Raji (cell line): ENCODE results near the gene NFATC2.

Experiments
- POLR2A ChIP-seq: IDR thresholded peaks from 2 replicates; pipeline ENCODE4 v1.6.1; 2011; ENCODE audit warnings: low read depth, low read length, control low read depth; ENCODE audit not compliant: insufficient read depth

Gene NFATC2

DNA sequence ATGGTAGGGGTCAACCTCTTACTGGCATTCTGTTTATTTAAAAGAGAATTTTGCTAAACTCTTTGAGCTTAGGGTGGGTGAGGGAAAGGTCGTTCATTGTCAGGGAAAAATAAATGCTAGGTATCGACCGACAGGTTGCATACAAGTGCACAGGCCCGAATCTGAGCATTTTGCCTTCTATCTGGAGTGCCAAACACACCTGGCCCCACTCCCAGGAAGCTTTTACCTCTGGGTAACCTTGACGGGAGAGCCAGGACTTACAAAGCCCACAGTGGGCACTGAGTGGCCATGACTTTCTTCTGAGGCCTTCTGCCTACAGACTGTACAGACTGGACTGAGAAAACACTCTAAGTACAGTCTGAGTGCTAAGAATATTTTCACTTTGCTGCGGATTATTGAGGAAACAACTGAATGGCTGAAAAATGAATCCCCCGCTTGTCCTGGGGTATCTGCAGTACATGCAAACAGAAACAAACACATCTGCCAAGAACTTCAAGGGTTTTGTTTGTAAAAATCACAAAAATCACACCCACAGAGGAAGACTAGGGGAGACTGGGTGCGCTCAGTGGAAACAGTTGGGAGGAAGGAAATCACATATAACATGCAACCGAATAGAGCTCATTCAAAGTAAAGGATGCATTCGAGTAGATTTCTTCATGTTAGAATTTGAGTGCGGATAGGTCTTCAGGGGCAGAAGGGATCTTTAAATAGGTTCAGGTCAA lies 152.8 kb downstream of the NFATC2 start:
- no peak for TF ChIP-seq POLR2A

DNA sequence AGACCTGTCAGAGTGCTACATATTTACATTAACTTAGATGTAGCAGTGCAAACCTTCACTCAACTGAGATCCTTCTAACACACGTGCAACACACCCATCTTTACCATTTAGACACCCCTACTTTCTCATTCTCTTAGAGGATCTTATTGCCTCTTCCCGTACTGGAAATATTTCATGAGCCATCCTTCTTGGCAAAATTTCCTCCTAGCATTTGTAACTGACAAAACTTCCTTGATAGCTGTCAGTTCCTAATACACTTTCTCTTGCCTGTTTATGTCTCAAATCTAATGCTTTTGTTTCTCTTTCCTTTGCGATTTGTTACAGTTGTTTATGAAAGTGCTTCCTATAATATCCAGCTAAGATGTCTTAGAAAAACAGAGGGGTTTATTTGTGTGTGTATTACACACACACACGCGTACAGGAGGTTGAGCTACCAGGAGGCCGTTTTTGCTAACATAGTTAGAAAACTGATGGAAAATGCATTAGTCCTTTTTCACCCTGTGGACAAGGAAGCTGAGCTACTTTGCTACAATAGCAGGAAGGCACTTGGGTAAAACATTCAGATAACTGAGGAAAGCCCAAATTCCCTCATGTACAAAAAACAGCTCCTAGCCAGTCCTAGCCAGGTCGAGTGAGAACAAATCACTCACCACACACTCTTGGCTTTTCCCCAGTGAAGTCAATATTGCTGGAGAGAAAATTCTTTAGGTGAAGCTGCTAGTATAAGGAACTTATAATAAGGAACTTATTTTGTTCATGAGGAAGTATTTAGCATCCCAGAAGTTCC lies 153.6 kb downstream of the NFATC2 start:
- TF ChIP-seq POLR2A, result no peak

DNA sequence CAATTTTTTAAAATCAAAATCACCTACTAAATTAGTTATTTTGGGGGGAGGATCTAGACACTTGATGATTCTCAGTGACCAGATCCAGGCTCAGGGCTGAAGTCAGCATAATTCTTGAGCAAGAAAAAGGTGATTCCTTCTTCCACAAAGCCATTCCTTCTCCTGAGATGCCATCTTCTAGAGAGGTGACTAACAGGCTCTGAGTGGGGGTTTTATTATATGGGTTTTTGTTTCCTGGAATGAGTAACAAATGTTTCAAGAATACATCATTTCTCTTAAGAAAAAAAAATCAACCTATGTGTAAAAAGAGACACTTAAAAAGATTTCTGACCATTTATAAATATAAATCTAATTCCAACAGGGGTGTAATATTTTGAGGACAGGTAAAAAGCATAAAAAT lies 154.3 kb downstream of the NFATC2 start:
- TF ChIP-seq POLR2A, result no peak

DNA sequence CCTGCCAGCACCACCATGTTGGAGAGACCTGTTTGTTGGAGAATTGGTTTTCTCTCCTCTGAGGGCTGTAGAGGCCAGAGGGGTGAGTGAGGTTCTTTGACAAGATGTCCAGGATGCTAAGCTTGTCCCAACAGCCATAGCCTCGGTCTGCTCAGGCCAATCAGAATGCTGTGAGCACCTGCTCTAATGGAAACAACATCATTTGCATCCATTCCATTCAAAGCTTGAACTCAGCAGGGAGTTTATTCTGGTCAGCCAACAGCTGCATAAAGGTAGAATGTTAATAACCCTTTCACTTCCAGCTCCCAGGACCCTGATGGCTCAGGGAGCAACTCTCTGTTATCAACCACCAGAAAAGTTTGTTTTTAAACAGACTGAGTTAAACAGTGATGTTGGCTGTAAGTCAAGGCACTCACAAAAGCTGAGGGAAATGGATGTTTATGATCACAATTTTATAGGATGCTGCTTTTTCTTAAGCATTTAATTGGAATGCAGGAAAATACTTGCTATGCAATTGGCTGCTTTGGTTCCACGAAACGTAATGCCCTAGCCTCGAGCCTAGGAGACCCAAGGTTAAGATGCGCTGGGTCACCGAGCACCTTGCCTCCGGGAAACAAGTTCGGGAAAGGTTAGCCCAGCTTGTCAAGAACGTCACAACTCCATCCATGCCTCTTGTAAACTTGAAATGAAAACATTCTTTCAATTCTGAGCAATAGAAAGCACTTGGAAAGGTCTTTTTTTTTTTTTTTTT lies 155.2 kb downstream of the NFATC2 start:
- no peak for TF ChIP-seq POLR2A

DNA sequence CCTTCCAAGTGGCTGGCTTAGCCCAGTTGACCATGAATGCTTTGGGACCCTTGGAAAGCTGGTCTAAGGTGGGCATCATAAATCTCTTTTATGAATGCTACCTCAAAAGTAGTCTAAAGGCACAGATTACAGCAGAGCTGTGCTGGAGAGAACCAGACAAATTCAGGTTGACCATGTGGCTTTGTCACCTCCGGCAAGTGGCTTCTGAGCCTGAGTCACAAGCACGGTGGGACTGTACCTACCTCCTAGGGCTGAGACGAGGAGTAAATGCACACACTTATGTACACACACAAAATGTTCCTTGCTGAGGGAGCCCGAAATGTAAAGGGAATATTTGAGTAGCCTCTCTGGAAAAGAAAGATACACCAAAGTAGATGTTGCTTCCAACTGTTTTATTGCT lies 155.9 kb downstream of the NFATC2 start:
- no peak for TF ChIP-seq POLR2A

GRCh38 chr20:51385646-51386530 lies 156.6 kb downstream of the NFATC2 start:
- no peak for TF ChIP-seq POLR2A

- no peak for TF ChIP-seq POLR2A
These were observed 157.6 kb downstream of the NFATC2 start for GRCh38 chr20:51384875-51385274.

GRCh38 chr20:51383891-51384510 lies 158.5 kb downstream of the NFATC2 start:
- TF ChIP-seq POLR2A, result no peak

- TF ChIP-seq POLR2A, result no peak
These were observed 159.3 kb downstream of the NFATC2 start for GRCh38 chr20:51382986-51383821.

DNA sequence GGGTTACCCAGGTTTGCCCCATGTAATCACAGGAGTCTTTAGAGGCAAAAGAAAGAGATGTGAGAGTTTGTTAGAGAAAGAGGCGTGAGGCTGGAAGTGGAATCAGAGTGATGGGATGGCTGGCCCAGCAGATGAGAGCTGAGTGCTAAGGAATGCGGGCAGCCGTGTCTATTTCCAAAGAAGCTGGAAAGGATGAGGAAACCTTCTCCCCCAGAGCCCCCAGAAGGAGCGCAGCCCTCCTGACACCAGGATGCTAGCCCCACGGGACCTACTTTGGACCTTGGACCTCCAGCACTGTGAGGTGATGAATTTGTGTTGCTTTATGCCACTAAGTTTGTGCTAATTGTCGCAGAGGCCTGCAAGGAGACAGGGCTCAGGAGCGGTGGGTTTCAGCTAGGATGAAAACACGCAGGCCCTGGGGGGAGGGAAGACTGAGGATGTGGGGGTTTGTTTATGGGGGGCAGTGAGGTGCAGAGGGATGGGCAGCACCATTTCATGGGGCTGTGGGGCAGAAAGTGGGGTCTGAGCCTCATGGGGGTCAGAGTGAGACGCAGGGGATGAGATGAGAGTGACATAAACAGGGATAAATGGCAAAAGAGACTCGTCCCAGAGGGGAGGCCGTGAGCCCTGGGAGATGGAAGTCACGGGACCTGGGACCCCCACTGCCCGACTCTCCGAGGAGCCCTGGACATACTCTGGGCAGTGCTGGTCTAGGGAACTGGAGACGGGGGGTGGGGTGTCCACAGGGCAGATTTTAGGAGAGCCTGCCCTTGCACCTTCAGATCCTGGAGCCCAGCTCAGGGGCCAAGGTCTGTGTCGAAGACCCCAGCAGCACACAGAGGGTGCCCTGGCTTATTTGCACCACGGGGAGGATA lies 160.2 kb downstream of the NFATC2 start:
- TF ChIP-seq POLR2A, result no peak

GRCh38 chr20:51381557-51381956 lies 161.0 kb downstream of the NFATC2 start:
- TF ChIP-seq POLR2A, result no peak
